ENCODE data around the gene TFAP2D.

The TFAP2D gene

GRCh38 chr6:50819904-50820868 lies 106.9 kb downstream of the TFAP2D start:
- no peak for DNase-seq

DNA sequence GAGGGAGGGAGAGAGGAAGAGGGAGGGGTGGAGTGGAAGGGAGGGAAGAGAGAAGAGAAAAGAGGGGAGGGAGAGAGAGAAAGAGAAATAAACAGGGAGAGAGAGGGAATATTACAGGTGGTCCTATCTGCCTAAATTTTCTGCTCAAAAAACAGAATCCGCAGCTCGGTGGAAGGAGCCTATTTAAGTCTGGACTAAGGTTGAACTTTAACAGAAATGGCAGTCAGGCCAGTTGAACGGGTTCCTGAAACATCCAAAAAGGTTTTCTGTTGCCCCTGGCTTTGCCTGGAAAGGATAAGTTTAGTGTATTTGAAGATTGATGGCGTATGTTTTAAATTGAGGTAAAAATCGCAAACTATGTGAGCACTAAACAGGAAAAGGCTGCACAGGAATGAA lies 107.5 kb downstream of the TFAP2D start:
- no peak for DNase-seq

- DNase-seq, result no peak
Measured at GRCh38 chr6:50821441-50822077, 108.2 kb downstream of the TFAP2D start.

DNA sequence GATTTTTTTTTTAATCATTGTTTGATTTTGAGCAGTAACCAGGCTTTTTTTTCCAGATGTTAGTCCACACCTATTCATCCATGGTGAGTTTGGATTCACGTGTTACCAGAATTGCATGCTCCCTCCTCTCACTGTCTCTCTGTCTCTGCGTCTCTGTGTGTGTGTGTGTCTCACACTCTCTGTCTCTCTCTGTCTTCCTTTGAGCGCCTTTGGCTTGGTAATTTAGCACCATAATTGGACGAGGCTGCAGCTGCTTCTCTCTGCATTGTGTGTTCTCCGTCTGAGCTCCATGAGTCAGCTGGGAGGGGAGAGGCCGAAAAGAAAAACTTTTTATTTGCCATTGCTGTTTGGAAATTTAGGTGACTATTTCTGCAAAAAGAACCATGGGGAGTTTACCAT lies 108.8 kb downstream of the TFAP2D start:
- no peak for DNase-seq

All from stimulated activated CD4-positive, alpha-beta T cell treated with anti-CD3 and anti-CD28 coated beads, Interleukin-12 subunit alpha, Interleukin-12 subunit beta, amount 100 ng/mL, for 4 hours (primary cell).